ENCODE data around the gene PPM1F.

The PPM1F gene

DNA sequence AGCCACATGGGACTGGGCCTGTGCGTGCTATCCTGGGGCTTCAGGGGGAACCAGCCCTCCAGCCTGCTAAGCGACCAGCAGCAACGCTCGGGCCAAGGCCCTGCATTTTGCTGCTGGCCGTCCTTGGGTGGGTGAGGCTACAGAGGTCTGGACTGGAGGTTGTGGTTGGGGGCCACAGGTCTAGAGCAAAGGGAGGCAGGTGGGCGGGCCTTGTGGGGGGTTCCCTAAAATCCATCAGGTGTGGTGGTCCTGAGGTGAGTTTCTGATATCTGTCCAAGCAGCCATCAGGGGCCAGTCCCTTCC lies 34.7 kb downstream of the PPM1F start:
- H3K9me3 ChIP-seq (ENCODE audit: insufficient read depth, low read length): no peaks in the 10 kb centered on the region
- H3F3A ChIP-seq (ENCODE audit: insufficient read depth): no peaks in the 10 kb centered on the region
- no peaks in the 10 kb centered on the region for H3K79me2 ChIP-seq (ENCODE audit: insufficient read depth, low read length)
- no peaks in the 10 kb centered on the region for H4K20me1 ChIP-seq (ENCODE audit: low read depth, low read length)
- H3K36me3 ChIP-seq (ENCODE audit: low read length): no peaks in the 10 kb centered on the region
- H3K4me3 ChIP-seq (ENCODE audit: insufficient read depth, low read length, poor library complexity, severe bottlenecking): no peak overlapping the region
- H3K9me2 ChIP-seq (replicated peaks; ENCODE audit: insufficient read depth, low read length): no peaks in the 10 kb centered on the region
- no peak for TF ChIP-seq CTCF (IDR thresholded peaks at IDR 0.05; ENCODE audit: insufficient read depth, low read length, poor library complexity, severe bottlenecking)
- H2AFZ ChIP-seq (ENCODE audit: low read depth, low read length, severe bottlenecking): no peak overlapping the region
- no peaks in the 10 kb centered on the region for H3K27me3 ChIP-seq (ENCODE audit: low read length)
- H3K4me2 ChIP-seq (ENCODE audit: low read depth, low read length, poor library complexity, severe bottlenecking): no peak overlapping the region
- H3K27ac ChIP-seq (ENCODE audit: low read depth, low read length): no peak overlapping the region
- H3K9ac ChIP-seq (ENCODE audit: low read length): no peak overlapping the region

- Histone ChIP-seq H3K9ac (ENCODE audit: low read length) (no peak overlapping the region), H4K20me1 (ENCODE audit: low read depth, low read length) (no peaks in the 10 kb centered on the region), H3K27me3 (ENCODE audit: low read length) (no peaks in the 10 kb centered on the region), H3K27ac (ENCODE audit: low read depth, low read length) (no peak overlapping the region), H3K79me2 (ENCODE audit: insufficient read depth, low read length) (no peaks in the 10 kb centered on the region), H3F3A (ENCODE audit: insufficient read depth) (no peaks in the 10 kb centered on the region), H3K4me3 (ENCODE audit: insufficient read depth, low read length, poor library complexity, severe bottlenecking) (no peak overlapping the region), H2AFZ (ENCODE audit: low read depth, low read length, severe bottlenecking) (no peak overlapping the region), H3K36me3 (ENCODE audit: low read length) (no peaks in the 10 kb centered on the region), H3K4me2 (ENCODE audit: low read depth, low read length, poor library complexity, severe bottlenecking) (no peak overlapping the region), H3K9me2 (replicated peaks; ENCODE audit: insufficient read depth, low read length) (no peaks in the 10 kb centered on the region), H3K9me3 (ENCODE audit: insufficient read depth, low read length) (no peaks in the 10 kb centered on the region)
- TF ChIP-seq EZH2phosphoT487 (conservative IDR thresholded peaks at IDR 0.05; ENCODE audit: low read length) (no peak), CTCF (IDR thresholded peaks at IDR 0.05; ENCODE audit: insufficient read depth, low read length, poor library complexity, severe bottlenecking) (no peak)
Observed at GRCh38 chr22:21917181-21917958, 35.3 kb downstream of the PPM1F start.

GRCh38 chr22:21916309-21916918 lies 36.2 kb downstream of the PPM1F start:
- Histone ChIP-seq H3K4me2 (ENCODE audit: low read depth, low read length, poor library complexity, severe bottlenecking) (no peak overlapping the region), H4K20me1 (ENCODE audit: low read depth, low read length) (no peaks in the 10 kb centered on the region), H3K36me3 (ENCODE audit: low read length) (no peaks in the 10 kb centered on the region), H3K9ac (ENCODE audit: low read length) (no peak overlapping the region), H2AFZ (ENCODE audit: low read depth, low read length, severe bottlenecking) (no peak overlapping the region), H3K9me3 (ENCODE audit: insufficient read depth, low read length) (no peaks in the 10 kb centered on the region), H3K4me3 (ENCODE audit: insufficient read depth, low read length, poor library complexity, severe bottlenecking) (no peak overlapping the region), H3K79me2 (ENCODE audit: insufficient read depth, low read length) (no peaks in the 10 kb centered on the region), H3K9me2 (replicated peaks; ENCODE audit: insufficient read depth, low read length) (no peaks in the 10 kb centered on the region), H3K27me3 (ENCODE audit: low read length) (no peaks in the 10 kb centered on the region), H3F3A (ENCODE audit: insufficient read depth) (no peaks in the 10 kb centered on the region), H3K27ac (ENCODE audit: low read depth, low read length) (no peak overlapping the region)
- TF ChIP-seq CTCF (IDR thresholded peaks at IDR 0.05; ENCODE audit: insufficient read depth, low read length, poor library complexity, severe bottlenecking) (no peak), EZH2phosphoT487 (conservative IDR thresholded peaks at IDR 0.05; ENCODE audit: low read length) (no peak)

Measured in SU-DHL-6 (cell line).